WTC11 (cell line): ENCODE data around the gene ASB15. TPM values are rescaled to one million over a fixed set of nuclear protein-coding genes. Genes with fewer than 3 reads are reported as not detected.

Experiments used
- ATAC-seq: fragments of 200-7000 bp; cut with Tn5 transposase; 2 replicates; pipeline ENCODE4 v1.10.0; 2021; ENCODE audit warnings: mild to moderate bottlenecking, moderate library complexity
- CTCF ChIA-PET: fragments of 300-600 bp; sonication (Branson Sonifier 250); formaldehyde crosslinking; loops from one replicate; lab custom pipeline; 2021; ENCODE audit warnings: antibody characterized with exemption; lab: Charles Lee
- POLR2A ChIA-PET: fragments of 350-600 bp; sonication (Branson Sonifier 250); formaldehyde crosslinking; loops from one replicate; lab custom pipeline; 2021; ENCODE audit warnings: antibody characterized with exemption; lab: Charles Lee
- DNase-seq: peaks from one replicate; pipeline ENCODE4 v3.0.0; 2021; ENCODE audit warnings: low spot score
- H3K27ac Mint-ChIP-seq: 2 replicates; pipeline ENCODE4 v1.8.0; 2021; ENCODE audit warnings: mixed read lengths
- H3K27me3 Mint-ChIP-seq: 2 replicates; pipeline ENCODE4 v1.8.0; 2021; ENCODE audit warnings: low read depth, mild to moderate bottlenecking, moderate library complexity, mixed read lengths
- H3K36me3 Mint-ChIP-seq: 2 replicates; pipeline ENCODE4 v1.8.0; 2021; ENCODE audit warnings: mixed read lengths
- H3K4me1 Mint-ChIP-seq: 2 replicates; pipeline ENCODE4 v1.8.0; 2022; ENCODE audit warnings: mixed read lengths
- H3K4me3 Mint-ChIP-seq: 2 replicates; pipeline ENCODE4 v1.8.0; 2021; ENCODE audit warnings: mild to moderate bottlenecking, moderate library complexity, mixed read lengths
- H3K9me3 Mint-ChIP-seq: 2 replicates; pipeline ENCODE4 v1.8.0; 2021; ENCODE audit warnings: mixed read lengths
- ATF2 ChIP-seq: sonication (generic); formaldehyde crosslinking; IDR thresholded peaks from 2 replicates; pipeline ENCODE4 v1.8.1; 2022; ENCODE audit warnings: low read depth, missing genetic modification reagents, borderline replicate concordance
- ATF3 ChIP-seq: sonication (generic); formaldehyde crosslinking; conservative IDR thresholded peaks from 2 replicates; pipeline ENCODE4 v1.8.1; 2022; ENCODE audit warnings: mild to moderate bottlenecking, missing genetic modification reagents
- ATF6 ChIP-seq: sonication (generic); formaldehyde crosslinking; IDR thresholded peaks from 2 replicates; pipeline ENCODE4 v1.8.1; 2023; ENCODE audit warnings: mild to moderate bottlenecking, missing genetic modification reagents
- E2F1 ChIP-seq: sonication (generic); formaldehyde crosslinking; IDR thresholded peaks from 2 replicates; pipeline ENCODE4 v1.8.0; 2022; ENCODE audit warnings: mild to moderate bottlenecking, missing genetic modification reagents
- ELF4 ChIP-seq: sonication (generic); formaldehyde crosslinking; IDR thresholded peaks from 2 replicates; pipeline ENCODE4 v1.8.1; 2022; ENCODE audit warnings: low read depth, mild to moderate bottlenecking, moderate library complexity, missing genetic modification reagents
- ESRRA ChIP-seq: sonication (generic); formaldehyde crosslinking; IDR thresholded peaks from 2 replicates; pipeline ENCODE4 v1.8.1; 2022; ENCODE audit warnings: mild to moderate bottlenecking, missing genetic modification reagents, borderline replicate concordance
- GABPB1 ChIP-seq: sonication (generic); formaldehyde crosslinking; IDR thresholded peaks from 2 replicates; pipeline ENCODE4 v1.8.1; 2023; ENCODE audit warnings: mild to moderate bottlenecking, missing genetic modification reagents
- IRF2 ChIP-seq: sonication (generic); formaldehyde crosslinking; IDR thresholded peaks from 2 replicates; pipeline ENCODE4 v1.8.0; 2022; ENCODE audit warnings: low read depth, missing genetic modification reagents, borderline replicate concordance
- JUN ChIP-seq: sonication (generic); formaldehyde crosslinking; IDR thresholded peaks from 2 replicates; pipeline ENCODE4 v1.8.0; 2023; ENCODE audit warnings: mild to moderate bottlenecking, missing genetic modification reagents
- MLX ChIP-seq: sonication (generic); formaldehyde crosslinking; IDR thresholded peaks from 2 replicates; pipeline ENCODE4 v1.8.1; 2023; ENCODE audit warnings: mild to moderate bottlenecking, missing genetic modification reagents, moderate library complexity
- NFE2L1 ChIP-seq: sonication (generic); formaldehyde crosslinking; IDR thresholded peaks from 2 replicates; pipeline ENCODE4 v1.8.1; 2023; ENCODE audit warnings: missing genetic modification reagents
- NR1H2 ChIP-seq: sonication (generic); formaldehyde crosslinking; IDR thresholded peaks from 2 replicates; pipeline ENCODE4 v1.9.0; 2021; ENCODE audit warnings: mild to moderate bottlenecking, moderate library complexity, missing genetic modification reagents
- NR2C2 ChIP-seq: sonication (generic); formaldehyde crosslinking; IDR thresholded peaks from 2 replicates; pipeline ENCODE4 v1.8.0; 2022; ENCODE audit warnings: mild to moderate bottlenecking, missing genetic modification reagents
- PREB ChIP-seq: sonication (generic); formaldehyde crosslinking; IDR thresholded peaks from 2 replicates; pipeline ENCODE4 v1.8.1; 2022; ENCODE audit warnings: mild to moderate bottlenecking, missing genetic modification reagents, moderate library complexity, borderline replicate concordance
- ZBTB43 ChIP-seq: sonication (generic); formaldehyde crosslinking; IDR thresholded peaks from 2 replicates; pipeline ENCODE4 v1.8.1; 2023; ENCODE audit warnings: mild to moderate bottlenecking, missing genetic modification reagents
- ZNF263 ChIP-seq: sonication (generic); formaldehyde crosslinking; IDR thresholded peaks from 2 replicates; pipeline ENCODE4 v1.8.1; 2022; ENCODE audit warnings: low read depth, mild to moderate bottlenecking, moderate library complexity, missing genetic modification reagents
- ZSCAN18 ChIP-seq: fragments of 250-450 bp; sonication (Bioruptor Pico); IDR thresholded peaks from 2 replicates; pipeline ENCODE4 v2.1.2; 2022; ENCODE audit warnings: mild to moderate bottlenecking, moderate library complexity
- total RNA-seq: library from RNA; stranded (reverse); gene quantifications from 3 replicates; pipeline ENCODE4 v1.2.3, GENCODE V29; 2021
- TF ChIP-seq, protein P1 (sequence below): sonication (generic); formaldehyde crosslinking; IDR thresholded peaks from 2 replicates; pipeline ENCODE4 v1.8.1; 2023; ENCODE audit warnings: mild to moderate bottlenecking, missing genetic modification reagents, moderate library complexity

The ASB15 gene
- total RNA-seq, 1 experiment from 2014 or later: not detected

DNA sequence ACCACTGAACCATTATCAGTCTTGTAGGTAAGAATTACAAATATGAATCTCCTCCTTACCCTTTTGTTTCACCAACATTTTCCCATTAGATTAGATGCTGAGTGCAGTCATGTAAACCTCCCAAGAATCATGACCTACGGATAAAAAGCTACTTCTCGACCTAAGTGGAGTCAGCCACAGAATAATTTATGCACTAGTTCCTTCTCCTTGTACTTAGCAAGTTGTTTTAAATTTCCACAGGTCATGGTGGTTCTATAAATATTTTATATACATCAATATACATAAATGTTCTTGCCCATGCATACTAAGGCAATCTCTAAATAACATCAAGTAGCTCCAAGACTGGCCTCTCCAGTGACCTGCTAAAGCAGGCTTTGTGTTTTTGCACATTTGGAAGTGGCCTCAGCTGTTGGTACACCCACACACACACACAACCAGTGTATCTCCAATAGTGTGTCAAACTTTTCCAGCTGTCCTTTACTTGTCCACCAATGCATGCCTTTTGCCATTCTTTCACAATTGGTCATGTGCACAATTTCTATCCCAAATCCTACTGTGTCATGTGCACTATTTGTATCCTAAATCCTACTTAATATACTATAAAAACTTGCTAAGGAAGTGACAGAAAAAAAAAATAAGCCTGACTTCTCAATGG is 75.6 kb downstream of the ASB15 start (continued):
- TF ChIP-seq ZBTB43 (no peak), ATF3 (CRISPR knock-in tag) (no peak), JUN (no peak), ELF4 (no peak), MLX (CRISPR knock-in tag) (no peak), NFE2L1 (no peak), ZSCAN18 (CRISPR knock-in tag) (no peak), ESRRA (no peak), ATF6 (CRISPR knock-in tag) (no peak)

- Mint-ChIP-seq H3K36me3 (peaks cover 6% of the 10 kb centered on the region), H3K27ac (no peak overlapping the region), H3K27me3 (no peaks in the 10 kb centered on the region), H3K4me1 (peaks cover 7% of the 10 kb centered on the region; the same call in 1 of the 2 replicates), H3K4me3 (no peak overlapping the region), H3K9me3 (no peaks in the 10 kb centered on the region)
- TF ChIP-seq PREB (CRISPR knock-in tag): no peak
- TF ChIP-seq ELF4: no peak
- no peak for TF ChIP-seq IRF2 (CRISPR knock-in tag)
- CTCF ChIA-PET: interaction anchor here (1.0 kb wide), 1 partner anchor 22 kb away, joined by 3 read pairs; no protein-coding TSS in a partner anchor
- ATAC-seq (no peak), DNase-seq (no peak)
- POLR2A ChIA-PET: no interaction called here
Measured at GRCh38 chr7:123679614-123680013, 78.0 kb downstream of the ASB15 start.

DNA sequence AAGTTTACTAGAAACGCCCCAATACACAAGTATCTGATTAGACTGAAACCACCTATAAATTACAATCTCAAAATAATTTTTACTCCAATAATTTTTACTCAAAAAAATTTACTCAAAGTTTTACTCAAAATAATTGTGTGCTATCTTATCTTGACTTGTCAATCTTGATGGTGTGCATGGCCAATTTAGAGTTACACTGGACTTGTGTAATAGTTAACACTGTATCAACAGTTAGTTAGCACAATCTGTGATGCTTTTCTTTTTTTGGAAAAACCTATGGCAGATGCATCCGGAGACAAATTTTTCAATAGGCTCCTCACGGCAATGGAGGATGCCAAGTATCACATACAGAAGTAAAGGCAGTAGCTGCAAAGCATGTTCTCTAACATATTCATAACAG is 79.0 kb downstream of the ASB15 start:
- POLR2A ChIA-PET: no interaction called here
- H3K4me3 Mint-ChIP-seq: no peak overlapping the region
- peaks cover 6% of the 10 kb centered on the region; the same call in 1 of the 2 replicates for H3K4me1 Mint-ChIP-seq
- H3K9me3 Mint-ChIP-seq: no peaks in the 10 kb centered on the region
- CTCF ChIA-PET: interaction anchor here (1.0 kb wide), 1 partner anchor 21 kb away, joined by 3 read pairs; no protein-coding TSS in a partner anchor
- no peaks in the 10 kb centered on the region for H3K27me3 Mint-ChIP-seq
- peaks cover 6% of the 10 kb centered on the region for H3K36me3 Mint-ChIP-seq
- ATAC-seq: no peak
- TF ChIP-seq E2F1: no peak
- TF ChIP-seq NR1H2 (CRISPR knock-in tag): no peak
- TF ChIP-seq ZNF263 (CRISPR knock-in tag): no peak
- TF ChIP-seq ATF2 (CRISPR knock-in tag): no peak
- TF ChIP-seq, protein P1, sequence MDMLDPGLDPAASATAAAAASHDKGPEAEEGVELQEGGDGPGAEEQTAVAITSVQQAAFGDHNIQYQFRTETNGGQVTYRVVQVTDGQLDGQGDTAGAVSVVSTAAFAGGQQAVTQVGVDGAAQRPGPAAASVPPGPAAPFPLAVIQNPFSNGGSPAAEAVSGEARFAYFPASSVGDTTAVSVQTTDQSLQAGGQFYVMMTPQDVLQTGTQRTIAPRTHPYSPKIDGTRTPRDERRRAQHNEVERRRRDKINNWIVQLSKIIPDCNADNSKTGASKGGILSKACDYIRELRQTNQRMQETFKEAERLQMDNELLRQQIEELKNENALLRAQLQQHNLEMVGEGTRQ (CRISPR knock-in tag): no peak
- TF ChIP-seq GABPB1 (CRISPR knock-in tag): no peak
- TF ChIP-seq ZBTB43: no peak
- no peak for TF ChIP-seq NR2C2 (CRISPR knock-in tag)
- TF ChIP-seq, all 79 proteins: peak for 0
- no peak for DNase-seq
- H3K27ac Mint-ChIP-seq: no peak overlapping the region
